ENCODE data around the gene MRPS10. TPM values are rescaled to one million over a fixed set of nuclear protein-coding genes. Genes with fewer than 3 reads are reported as not detected.
A peak's percentile ranks its signal among the peaks of the same experiment; 100 is the strongest.

The MRPS10 gene
- polyA plus RNA-seq, 1 of the 3 experiments (the other 2 are of a cell fraction) = 29.8 TPM

DNA sequence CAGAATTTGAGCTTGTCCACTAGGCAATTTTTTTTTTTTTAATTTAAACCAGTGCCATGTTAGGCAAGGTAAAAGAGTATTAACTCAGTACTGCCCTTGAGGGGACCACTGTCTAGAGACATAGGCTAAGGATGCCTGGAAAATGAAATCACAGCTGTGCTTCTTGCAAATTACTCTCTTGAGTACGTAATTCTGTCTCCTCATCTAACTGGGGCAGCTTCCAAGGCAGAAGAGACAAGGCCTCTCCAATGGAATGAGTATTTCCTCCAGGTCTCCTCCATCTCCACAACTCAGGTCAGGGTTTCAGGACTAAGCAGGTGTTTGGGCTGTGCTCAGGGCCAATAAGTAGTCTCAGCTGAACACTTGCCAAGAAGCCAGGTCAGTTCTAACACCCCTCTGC, 33.8 kb upstream of the MRPS10 start:
- DNase-seq = no peak
- no peak overlapping the region for H3K9ac ChIP-seq
- H3K4me3 ChIP-seq (ENCODE audit: low read depth in 2 of 2, low read length in 1 of 2) = no peak overlapping the region
- H3K36me3 ChIP-seq (replicated peaks in 1 of 2; ENCODE audit: control insufficient read depth in 1 of 2, insufficient read depth in 2 of 2, low read length in 1 of 2) = peaks cover 25 to 37% of the 10 kb centered on the region in 2 experiments
- no peaks in the 10 kb centered on the region for H3K9me2 ChIP-seq
- H3K27ac ChIP-seq (ENCODE audit: low read depth in 2 of 2, low read length in 1 of 2) = peak overlapping the region in 1 of 2 experiments; percentile 78; a peak in 2 of 4 replicates
- 100% methylated on average over 1 of the region's 1 CpG for WGBS (ENCODE audit: low lambda C conversion rate)
- no peaks in the 10 kb centered on the region for H3K79me2 ChIP-seq (ENCODE audit: insufficient read depth)
- no peaks in the 10 kb centered on the region for H3F3A ChIP-seq (replicated peaks; ENCODE audit: insufficient read depth)
- ChIA-PET POLR2A (interaction anchor here (0.6 kb wide), 1 partner anchor 538 kb away, joined by 5 read pairs; no protein-coding TSS in a partner anchor), CTCF (interaction anchor here (0.7 to 1.3 kb wide), 5 partner anchors 8 to 296 kb away, joined by 3 read pairs; no protein-coding TSS in a partner anchor)
- TF ChIP-seq TEAD4 (IDR thresholded peaks at IDR 0.05; ENCODE audit: borderline replicate concordance, insufficient read depth) = no peak
- TF ChIP-seq GABPA (IDR thresholded peaks at IDR 0.05; ENCODE audit: low read depth) = no peak
- TF ChIP-seq POLR2AphosphoS5 (IDR thresholded peaks at IDR 0.05; ENCODE audit: low read depth, low read length) = no peak
- no peak for TF ChIP-seq RCOR1 (IDR thresholded peaks at IDR 0.05; ENCODE audit: low read length)
- no peak for TF ChIP-seq RAD21 (IDR thresholded peaks at IDR 0.05; ENCODE audit: low read length)
- TF ChIP-seq TCF12 (IDR thresholded peaks at IDR 0.05) = no peak
- TF ChIP-seq MXI1 (IDR thresholded peaks at IDR 0.05; ENCODE audit: low read depth, low read length) = no peak
- no peak for TF ChIP-seq MEF2A (IDR thresholded peaks at IDR 0.05; ENCODE audit: borderline replicate concordance, low read depth)
- TF ChIP-seq FOXJ3 (CRISPR knock-in tag; IDR thresholded peaks at IDR 0.05) = no peak
- TF ChIP-seq USF1 (IDR thresholded peaks at IDR 0.05; ENCODE audit: borderline replicate concordance, low read depth) = no peak
- TF ChIP-seq, protein P1, sequence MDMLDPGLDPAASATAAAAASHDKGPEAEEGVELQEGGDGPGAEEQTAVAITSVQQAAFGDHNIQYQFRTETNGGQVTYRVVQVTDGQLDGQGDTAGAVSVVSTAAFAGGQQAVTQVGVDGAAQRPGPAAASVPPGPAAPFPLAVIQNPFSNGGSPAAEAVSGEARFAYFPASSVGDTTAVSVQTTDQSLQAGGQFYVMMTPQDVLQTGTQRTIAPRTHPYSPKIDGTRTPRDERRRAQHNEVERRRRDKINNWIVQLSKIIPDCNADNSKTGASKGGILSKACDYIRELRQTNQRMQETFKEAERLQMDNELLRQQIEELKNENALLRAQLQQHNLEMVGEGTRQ (IDR thresholded peaks at IDR 0.05; ENCODE audit: borderline replicate concordance, low read depth, low read length) = no peak
- TF ChIP-seq RXRA (IDR thresholded peaks at IDR 0.05; ENCODE audit: borderline replicate concordance, low read depth) = no peak
- no peak overlapping the region for H2AFZ ChIP-seq (ENCODE audit: low read depth)
- no peak overlapping the region for H3K4me2 ChIP-seq
- H4K20me1 ChIP-seq (ENCODE audit: insufficient read depth) = no peaks in the 10 kb centered on the region
- H3K27me3 ChIP-seq (ENCODE audit: insufficient read depth) = no peaks in the 10 kb centered on the region
- H3K4me1 ChIP-seq (ENCODE audit: control insufficient read depth in 1 of 2, insufficient read depth in 2 of 2, low read depth in 1 of 2, low read length in 1 of 2) = peaks cover 12 to 21% of the 10 kb centered on the region in 2 experiments; a peak in 1 of 4 replicates
- no peaks in the 10 kb centered on the region for H3K9me3 ChIP-seq

GRCh38 chr6:42250274-42250931, 32.7 kb upstream of the MRPS10 start:
- H3F3A ChIP-seq (replicated peaks; ENCODE audit: insufficient read depth) = no peaks in the 10 kb centered on the region
- H3K4me1 ChIP-seq (ENCODE audit: control insufficient read depth in 1 of 2, insufficient read depth in 2 of 2, low read depth in 1 of 2, low read length in 1 of 2) = peaks cover 12 to 21% of the 10 kb centered on the region in 2 experiments; a peak in 1 of 4 replicates
- no peak overlapping the region for H3K4me3 ChIP-seq (ENCODE audit: low read depth in 2 of 2, low read length in 1 of 2)
- H3K9me3 ChIP-seq = no peaks in the 10 kb centered on the region
- H3K4me2 ChIP-seq = no peak overlapping the region
- POLR2A ChIA-PET = no interaction called here
- 95% methylated on average over 10 of the region's 10 CpGs for WGBS (ENCODE audit: low lambda C conversion rate)
- no peaks in the 10 kb centered on the region for H4K20me1 ChIP-seq (ENCODE audit: insufficient read depth)
- H3K9ac ChIP-seq = no peak overlapping the region
- no peaks in the 10 kb centered on the region for H3K79me2 ChIP-seq (ENCODE audit: insufficient read depth)
- no peaks in the 10 kb centered on the region for H3K27me3 ChIP-seq (ENCODE audit: insufficient read depth)
- CTCF ChIA-PET = no interaction called here
- no peaks in the 10 kb centered on the region for H3K9me2 ChIP-seq
- no peak for DNase-seq
- no peak overlapping the region for H3K27ac ChIP-seq (ENCODE audit: low read depth in 2 of 2, low read length in 1 of 2)
- H2AFZ ChIP-seq (ENCODE audit: low read depth) = no peak overlapping the region
- H3K36me3 ChIP-seq (replicated peaks in 1 of 2; ENCODE audit: control insufficient read depth in 1 of 2, insufficient read depth in 2 of 2, low read length in 1 of 2) = peaks cover 25 to 42% of the 10 kb centered on the region in 2 experiments
- TF ChIP-seq ELF1 (IDR thresholded peaks at IDR 0.05) (no peak), CTCF (IDR thresholded peaks at IDR 0.05) (no peak), RXRA (IDR thresholded peaks at IDR 0.05; ENCODE audit: borderline replicate concordance, low read depth) (no peak), SMC3 (IDR thresholded peaks at IDR 0.05; ENCODE audit: low read depth, low read length) (no peak), MEF2A (IDR thresholded peaks at IDR 0.05; ENCODE audit: borderline replicate concordance, low read depth) (no peak), FOSL2 (IDR thresholded peaks at IDR 0.05; ENCODE audit: borderline replicate concordance, low read depth) (no peak), EZH2phosphoT487 (IDR thresholded peaks at IDR 0.05; ENCODE audit: borderline replicate concordance, low read depth) (no peak), YY1 (IDR thresholded peaks at IDR 0.05; ENCODE audit: low read depth) (no peak)
- TF ChIP-seq, protein P2, sequence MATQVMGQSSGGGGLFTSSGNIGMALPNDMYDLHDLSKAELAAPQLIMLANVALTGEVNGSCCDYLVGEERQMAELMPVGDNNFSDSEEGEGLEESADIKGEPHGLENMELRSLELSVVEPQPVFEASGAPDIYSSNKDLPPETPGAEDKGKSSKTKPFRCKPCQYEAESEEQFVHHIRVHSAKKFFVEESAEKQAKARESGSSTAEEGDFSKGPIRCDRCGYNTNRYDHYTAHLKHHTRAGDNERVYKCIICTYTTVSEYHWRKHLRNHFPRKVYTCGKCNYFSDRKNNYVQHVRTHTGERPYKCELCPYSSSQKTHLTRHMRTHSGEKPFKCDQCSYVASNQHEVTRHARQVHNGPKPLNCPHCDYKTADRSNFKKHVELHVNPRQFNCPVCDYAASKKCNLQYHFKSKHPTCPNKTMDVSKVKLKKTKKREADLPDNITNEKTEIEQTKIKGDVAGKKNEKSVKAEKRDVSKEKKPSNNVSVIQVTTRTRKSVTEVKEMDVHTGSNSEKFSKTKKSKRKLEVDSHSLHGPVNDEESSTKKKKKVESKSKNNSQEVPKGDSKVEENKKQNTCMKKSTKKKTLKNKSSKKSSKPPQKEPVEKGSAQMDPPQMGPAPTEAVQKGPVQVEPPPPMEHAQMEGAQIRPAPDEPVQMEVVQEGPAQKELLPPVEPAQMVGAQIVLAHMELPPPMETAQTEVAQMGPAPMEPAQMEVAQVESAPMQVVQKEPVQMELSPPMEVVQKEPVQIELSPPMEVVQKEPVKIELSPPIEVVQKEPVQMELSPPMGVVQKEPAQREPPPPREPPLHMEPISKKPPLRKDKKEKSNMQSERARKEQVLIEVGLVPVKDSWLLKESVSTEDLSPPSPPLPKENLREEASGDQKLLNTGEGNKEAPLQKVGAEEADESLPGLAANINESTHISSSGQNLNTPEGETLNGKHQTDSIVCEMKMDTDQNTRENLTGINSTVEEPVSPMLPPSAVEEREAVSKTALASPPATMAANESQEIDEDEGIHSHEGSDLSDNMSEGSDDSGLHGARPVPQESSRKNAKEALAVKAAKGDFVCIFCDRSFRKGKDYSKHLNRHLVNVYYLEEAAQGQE (IDR thresholded peaks at IDR 0.05; ENCODE audit: low read depth, low read length) = no peak
- TF ChIP-seq, protein P3, sequence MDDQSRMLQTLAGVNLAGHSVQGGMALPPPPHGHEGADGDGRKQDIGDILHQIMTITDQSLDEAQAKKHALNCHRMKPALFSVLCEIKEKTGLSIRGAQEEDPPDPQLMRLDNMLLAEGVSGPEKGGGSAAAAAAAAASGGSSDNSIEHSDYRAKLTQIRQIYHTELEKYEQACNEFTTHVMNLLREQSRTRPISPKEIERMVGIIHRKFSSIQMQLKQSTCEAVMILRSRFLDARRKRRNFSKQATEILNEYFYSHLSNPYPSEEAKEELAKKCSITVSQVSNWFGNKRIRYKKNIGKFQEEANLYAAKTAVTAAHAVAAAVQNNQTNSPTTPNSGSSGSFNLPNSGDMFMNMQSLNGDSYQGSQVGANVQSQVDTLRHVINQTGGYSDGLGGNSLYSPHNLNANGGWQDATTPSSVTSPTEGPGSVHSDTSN (IDR thresholded peaks at IDR 0.05) = no peak

Data from SK-N-SH (cell line).